Neuronal stem cell (in vitro differentiated cells): Measurements from ENCODE around the gene TYW1. TPM values are rescaled to one million over a fixed set of nuclear protein-coding genes. Genes with fewer than 3 reads are reported as not detected.
A peak's percentile ranks its signal among the peaks of the same experiment; 100 is the strongest.
"Not testable (repeated sequence)": the region's sequence is repeated elsewhere in the genome, so short reads cannot be mapped to it uniquely, and the experiment has no call there.

Source experiments
- DNase-seq: peaks from one replicate; pipeline ENCODE4 v3.0.0-alpha.2; 2013; ENCODE audit warnings: low spot score
- H2AFZ ChIP-seq: one replicate; pipeline ENCODE4 v1.6.1; 2013; ENCODE audit warnings: mild to moderate bottlenecking, low read length, inconsistent platforms
- H2AK5ac ChIP-seq: 2 replicates; pipeline ENCODE4 v1.6.1; 2013; ENCODE audit warnings: low read depth, mild to moderate bottlenecking, inconsistent platforms, low read length, moderate library complexity, mixed read lengths
- H2BK120ac ChIP-seq: 2 replicates; pipeline ENCODE4 v1.6.1; 2013; ENCODE audit warnings: low read depth, mild to moderate bottlenecking, inconsistent platforms, low read length, moderate library complexity, mixed read lengths
- H2BK12ac ChIP-seq: one replicate; pipeline ENCODE4 v1.6.1; 2013; ENCODE audit warnings: low read length, inconsistent platforms
- H2BK15ac ChIP-seq: 2 replicates; pipeline ENCODE4 v1.6.1; 2013; ENCODE audit warnings: mild to moderate bottlenecking, low read length, inconsistent platforms, mixed read lengths
- H2BK5ac ChIP-seq: one replicate; pipeline ENCODE4 v1.6.1; 2013; ENCODE audit warnings: inconsistent platforms, mild to moderate bottlenecking, low read length, moderate library complexity
- H3K14ac ChIP-seq: one replicate; pipeline ENCODE4 v1.6.1; 2013; ENCODE audit warnings: low read length, inconsistent platforms
- H3K18ac ChIP-seq: 2 replicates; pipeline ENCODE4 v1.6.1; 2013; ENCODE audit warnings: low read length, inconsistent platforms
- H3K23ac ChIP-seq: 2 replicates; pipeline ENCODE4 v1.6.1; 2013; ENCODE audit warnings: low read depth, mild to moderate bottlenecking, mixed read lengths, low read length, inconsistent platforms; ENCODE audit not compliant: poor library complexity
- H3K27ac ChIP-seq: replicated peaks from 3 replicates; pipeline ENCODE4 v1.5.1; 2013; ENCODE audit warnings: low read length, inconsistent platforms
- H3K27me3 ChIP-seq, 3 experiments: 2 replicates each; pipeline ENCODE4 v1.6.1; 2013; ENCODE audit warnings: low read length in 3 of 3, mild to moderate bottlenecking in 2 of 3, inconsistent platforms in 1 of 3, low read depth in 1 of 3, mixed read lengths in 1 of 3, moderate library complexity in 1 of 3; ENCODE audit not compliant: control insufficient read depth in 3 of 3, insufficient read depth in 3 of 3
- H3K36me3 ChIP-seq, 2 donors: replicated peaks in 1 of 2; 2 replicates each; pipeline ENCODE4 v1.6.1; 2013; ENCODE audit warnings: low read length in 2 of 2; ENCODE audit not compliant: control insufficient read depth in 2 of 2, insufficient read depth in 2 of 2
- H3K4ac ChIP-seq: 2 replicates; pipeline ENCODE4 v1.6.1; 2013; ENCODE audit warnings: inconsistent platforms, mild to moderate bottlenecking, low read length, moderate library complexity
- H3K4me1 ChIP-seq, 2 donors: 1 replicate in 1 of 2; 2 replicates in 1 of 2; pipeline ENCODE4 v1.6.1; 2013; ENCODE audit warnings: low read length in 2 of 2, low read depth in 1 of 2; ENCODE audit not compliant: control insufficient read depth in 2 of 2, insufficient read depth in 1 of 2
- H3K4me2 ChIP-seq: one replicate; pipeline ENCODE4 v1.6.1; 2013; ENCODE audit warnings: mild to moderate bottlenecking, low read length, inconsistent platforms; ENCODE audit not compliant: insufficient read depth, poor library complexity, severe bottlenecking
- H3K4me3 ChIP-seq, 2 donors: 2 replicates each; pipeline ENCODE4 v1.5.1; 2013; ENCODE audit warnings: low read length in 2 of 2, mild to moderate bottlenecking in 2 of 2, inconsistent platforms in 1 of 2, moderate library complexity in 1 of 2
- H3K79me1 ChIP-seq: one replicate; pipeline ENCODE4 v1.6.1; 2013; ENCODE audit warnings: low read depth, mild to moderate bottlenecking, inconsistent platforms, low read length, moderate library complexity
- H3K9ac ChIP-seq: one replicate; pipeline ENCODE4 v1.6.1; 2013; ENCODE audit warnings: mild to moderate bottlenecking, low read depth, low read length, inconsistent platforms; ENCODE audit not compliant: poor library complexity
- H3K9me3 ChIP-seq, 2 donors: replicated peaks in 1 of 2; 2 replicates each; pipeline versions ENCODE3 to v1.6.1; 2013; ENCODE audit warnings: low read length in 2 of 2, mild to moderate bottlenecking in 2 of 2, inconsistent platforms in 1 of 2, low read depth in 1 of 2, mixed read lengths in 1 of 2, moderate library complexity in 1 of 2; ENCODE audit not compliant: control insufficient read depth in 2 of 2, insufficient read depth in 1 of 2
- H4K8ac ChIP-seq: one replicate; pipeline ENCODE4 v1.6.1; 2013; ENCODE audit warnings: low read depth, mild to moderate bottlenecking, inconsistent platforms, low read length, moderate library complexity
- H4K91ac ChIP-seq: one replicate; pipeline ENCODE4 v1.6.1; 2013; ENCODE audit warnings: low read length, low read depth, mild to moderate bottlenecking, inconsistent platforms; ENCODE audit not compliant: poor library complexity
- WGBS, 2 donors: extraction: QIAGEN DNeasy Blood & Tissue Kit; methylation state at CpG; one replicate each; pipeline ENCODE4 v1.1.7; 2013; ENCODE audit warnings: missing lambda C conversion rate in 2 of 2, mixed read lengths in 1 of 2; ENCODE audit not compliant: insufficient read length in 2 of 2, insufficient replicate concordance in 1 of 2; ENCODE audit errors: extremely low coverage in 2 of 2; 5-methylcytosine and 5-hydroxymethylcytosine counted together
- polyA plus RNA-seq, 2 experiments: library from polyadenylated mRNA; stranded (reverse); fragments of 200-250 nt; gene quantifications; one replicate each; pipeline ENCODE4 v1.2.3, GENCODE V29; 2013

TYW1 gene, protein sequence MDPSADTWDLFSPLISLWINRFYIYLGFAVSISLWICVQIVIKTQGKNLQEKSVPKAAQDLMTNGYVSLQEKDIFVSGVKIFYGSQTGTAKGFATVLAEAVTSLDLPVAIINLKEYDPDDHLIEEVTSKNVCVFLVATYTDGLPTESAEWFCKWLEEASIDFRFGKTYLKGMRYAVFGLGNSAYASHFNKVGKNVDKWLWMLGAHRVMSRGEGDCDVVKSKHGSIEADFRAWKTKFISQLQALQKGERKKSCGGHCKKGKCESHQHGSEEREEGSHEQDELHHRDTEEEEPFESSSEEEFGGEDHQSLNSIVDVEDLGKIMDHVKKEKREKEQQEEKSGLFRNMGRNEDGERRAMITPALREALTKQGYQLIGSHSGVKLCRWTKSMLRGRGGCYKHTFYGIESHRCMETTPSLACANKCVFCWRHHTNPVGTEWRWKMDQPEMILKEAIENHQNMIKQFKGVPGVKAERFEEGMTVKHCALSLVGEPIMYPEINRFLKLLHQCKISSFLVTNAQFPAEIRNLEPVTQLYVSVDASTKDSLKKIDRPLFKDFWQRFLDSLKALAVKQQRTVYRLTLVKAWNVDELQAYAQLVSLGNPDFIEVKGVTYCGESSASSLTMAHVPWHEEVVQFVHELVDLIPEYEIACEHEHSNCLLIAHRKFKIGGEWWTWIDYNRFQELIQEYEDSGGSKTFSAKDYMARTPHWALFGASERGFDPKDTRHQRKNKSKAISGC
- polyA plus RNA-seq (2013, experiment 1 of 2), result 9.9 TPM
- 10.3 TPM for polyA plus RNA-seq (2013, experiment 2 of 2)

DNA sequence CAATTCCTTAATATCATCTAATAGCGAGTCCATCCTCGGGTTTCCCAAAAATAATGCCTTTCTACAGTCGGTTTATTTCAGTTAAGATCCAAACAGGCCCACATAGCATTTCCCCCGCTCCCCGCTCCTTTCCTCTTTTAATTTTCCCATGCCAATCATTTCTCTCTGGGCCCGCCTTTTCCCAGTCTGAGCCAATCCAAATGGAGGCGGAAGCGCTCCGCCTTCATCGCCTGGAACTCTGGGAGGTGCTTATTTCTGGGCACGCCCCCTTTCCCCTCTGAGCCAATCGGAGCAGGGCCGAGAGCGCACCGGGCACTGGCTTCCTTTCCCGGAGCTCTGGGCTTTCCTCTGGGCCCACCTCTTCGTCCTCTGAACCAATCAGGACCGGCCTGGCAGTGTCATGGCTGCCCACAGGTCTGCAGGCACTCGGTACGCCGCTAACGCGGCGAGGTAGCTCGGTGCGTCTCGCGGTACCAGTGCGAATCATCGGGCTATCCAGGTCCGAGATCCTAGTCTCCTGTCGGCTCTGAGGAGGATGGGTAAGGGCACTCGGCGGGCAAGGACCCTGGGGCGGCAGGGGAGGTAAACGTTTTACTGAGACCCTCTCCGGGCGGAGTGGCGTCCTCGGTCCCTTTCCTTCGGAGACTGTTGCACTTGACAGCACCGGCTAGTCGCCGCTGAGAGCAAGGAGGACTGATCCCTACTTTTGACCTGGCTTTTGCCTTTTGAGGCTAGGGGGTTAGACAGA, at the start of gene TYW1:
Gene TYW1, plus strand, starts transcription at position 390 of the 748 bp plus-strand sequence. Its CDS starts 146 bp downstream, at position 536.
- H3K36me3 ChIP-seq, result peaks cover 3 to 31% of the 10 kb centered on the region in 2 donors
- H4K91ac ChIP-seq, H3K4ac ChIP-seq, H3K23ac ChIP-seq, H3K14ac ChIP-seq, H3K18ac ChIP-seq, H2BK15ac ChIP-seq, H3K9me3 ChIP-seq, H2BK120ac ChIP-seq, H2BK5ac ChIP-seq, H3K79me1 ChIP-seq, H2AK5ac ChIP-seq, H2BK12ac ChIP-seq, H3K4me1 ChIP-seq, H3K27me3 ChIP-seq, H4K8ac ChIP-seq: not testable (repeated sequence)
- no CpG with 5 or more reads among the region's 44 CpGs for WGBS, 2 donors
- peak; percentile 98 for DNase-seq
- peak within 1 kb of the TSS; percentile 46 for H3K27ac ChIP-seq
- peak within 1 kb of the TSS; percentile 48 for H3K4me2 ChIP-seq
- peak within 1 kb of the TSS; percentile 72 for H3K9ac ChIP-seq
- H3K4me3 ChIP-seq, result peak within 1 kb of the TSS; percentile 82 to 93
- H2AFZ ChIP-seq, result peak within 1 kb of the TSS; percentile 91

DNA sequence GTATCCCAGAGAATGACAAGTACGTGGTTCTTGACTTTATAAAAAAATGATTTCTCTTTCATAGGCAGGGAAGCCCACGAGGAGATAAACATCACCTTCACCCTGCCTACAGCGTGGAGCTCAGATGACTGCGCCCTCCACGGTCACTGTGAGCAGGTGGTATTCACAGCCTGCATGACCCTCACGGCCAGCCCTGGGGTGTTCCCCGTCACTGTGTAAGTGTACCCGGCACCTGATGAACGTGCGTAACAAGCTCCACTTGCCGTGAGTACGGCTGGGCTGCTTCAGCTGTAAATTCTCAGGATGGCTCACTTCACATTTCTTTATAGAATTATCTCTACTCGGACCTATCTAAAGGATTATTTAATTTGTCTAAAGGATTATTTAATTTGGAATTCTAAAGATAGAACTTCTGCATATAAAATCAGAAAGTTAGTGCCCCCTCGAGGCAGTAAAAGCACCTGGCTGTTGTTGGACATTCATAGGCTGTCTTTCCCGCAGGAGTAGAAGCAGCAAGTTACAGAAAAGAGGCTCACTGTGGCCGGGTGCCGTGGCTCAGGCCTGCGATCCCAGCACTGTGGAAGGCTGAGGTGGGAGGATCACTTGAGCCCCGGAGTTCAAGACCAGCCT, 48.0 kb upstream of the TYW1 start:
- peaks cover 42 to 93% of the 10 kb centered on the region in 2 donors for H3K36me3 ChIP-seq
- no peaks in the 10 kb centered on the region for H3K9me3 ChIP-seq
- H3K79me1 ChIP-seq, result peaks cover 5% of the 10 kb centered on the region
- WGBS, 2 donors, result no CpG with 5 or more reads among the region's 19 CpGs
- DNase-seq, result no peak
- no peak overlapping the region for H3K4ac ChIP-seq
- no peak overlapping the region for H3K14ac ChIP-seq
- no peak overlapping the region for H3K23ac ChIP-seq
- no peak overlapping the region for H2BK15ac ChIP-seq
- H2BK5ac ChIP-seq, result no peak overlapping the region
- H3K4me3 ChIP-seq, result no peak overlapping the region
- H3K18ac ChIP-seq, result no peak overlapping the region
- no peak overlapping the region for H3K9ac ChIP-seq
- H2BK120ac ChIP-seq, result no peak overlapping the region
- H3K27ac ChIP-seq, result no peak overlapping the region
- no peak overlapping the region for H2BK12ac ChIP-seq
- no peak overlapping the region for H2AK5ac ChIP-seq
- H2AFZ ChIP-seq, result no peak overlapping the region
- H4K8ac ChIP-seq, result no peak overlapping the region
- H3K27me3 ChIP-seq, result no peaks in the 10 kb centered on the region
- no peak overlapping the region for H3K4me2 ChIP-seq
- no peaks in the 10 kb centered on the region for H3K4me1 ChIP-seq
- H4K91ac ChIP-seq, result no peak overlapping the region

- no peak overlapping the region for H3K9ac ChIP-seq
- H4K91ac ChIP-seq, result no peak overlapping the region
- H3K23ac ChIP-seq, result no peak overlapping the region
- no peaks in the 10 kb centered on the region for H3K4me1 ChIP-seq
- no peak overlapping the region for H3K27ac ChIP-seq
- H3K79me1 ChIP-seq, result peaks cover 2% of the 10 kb centered on the region
- H3K36me3 ChIP-seq, result peaks cover 38 to 93% of the 10 kb centered on the region in 2 donors
- no peak for DNase-seq
- no peak overlapping the region for H2BK15ac ChIP-seq
- H2AK5ac ChIP-seq, result no peak overlapping the region
- no peak overlapping the region for H3K18ac ChIP-seq
- no peak overlapping the region for H2AFZ ChIP-seq
- no peak overlapping the region for H3K4ac ChIP-seq
- no peaks in the 10 kb centered on the region for H3K9me3 ChIP-seq
- no peak overlapping the region for H3K4me3 ChIP-seq
- no peak overlapping the region for H2BK120ac ChIP-seq
- no peak overlapping the region for H3K4me2 ChIP-seq
- no peak overlapping the region for H4K8ac ChIP-seq
- H3K14ac ChIP-seq, result no peak overlapping the region
- H2BK5ac ChIP-seq, result no peak overlapping the region
- WGBS, 2 donors, result no CpG with 5 or more reads among the region's 3 CpGs
- H2BK12ac ChIP-seq, result no peak overlapping the region
- H3K27me3 ChIP-seq, result no peaks in the 10 kb centered on the region
Measured at GRCh38 chr7:66950311-66950710, 46.3 kb upstream of the TYW1 start.
